T47D (cell line): ENCODE measurements around the gene GLRX.

Source experiments
- DNase-seq, 2 experiments: peaks; one replicate each; pipeline versions ENCODE4 v3.0.0 to v3.0.0-alpha.2; 2011 to 2012; ENCODE audit warnings: low read depth in 1 of 2, low spot score in 1 of 2
- JUND ChIP-seq: IDR thresholded peaks from 2 replicates; pipeline ENCODE4 v1.6.1; 2012; ENCODE audit warnings: low read depth
- in situ Hi-C: cut with HindIII; loops from 2 replicates; pipeline ENCODE4 v1.10.0; 2016; ENCODE audit warnings: low sequenced_read_pairs, low pct_unique_long_range_greater_than_20kb

Gene GLRX

DNA sequence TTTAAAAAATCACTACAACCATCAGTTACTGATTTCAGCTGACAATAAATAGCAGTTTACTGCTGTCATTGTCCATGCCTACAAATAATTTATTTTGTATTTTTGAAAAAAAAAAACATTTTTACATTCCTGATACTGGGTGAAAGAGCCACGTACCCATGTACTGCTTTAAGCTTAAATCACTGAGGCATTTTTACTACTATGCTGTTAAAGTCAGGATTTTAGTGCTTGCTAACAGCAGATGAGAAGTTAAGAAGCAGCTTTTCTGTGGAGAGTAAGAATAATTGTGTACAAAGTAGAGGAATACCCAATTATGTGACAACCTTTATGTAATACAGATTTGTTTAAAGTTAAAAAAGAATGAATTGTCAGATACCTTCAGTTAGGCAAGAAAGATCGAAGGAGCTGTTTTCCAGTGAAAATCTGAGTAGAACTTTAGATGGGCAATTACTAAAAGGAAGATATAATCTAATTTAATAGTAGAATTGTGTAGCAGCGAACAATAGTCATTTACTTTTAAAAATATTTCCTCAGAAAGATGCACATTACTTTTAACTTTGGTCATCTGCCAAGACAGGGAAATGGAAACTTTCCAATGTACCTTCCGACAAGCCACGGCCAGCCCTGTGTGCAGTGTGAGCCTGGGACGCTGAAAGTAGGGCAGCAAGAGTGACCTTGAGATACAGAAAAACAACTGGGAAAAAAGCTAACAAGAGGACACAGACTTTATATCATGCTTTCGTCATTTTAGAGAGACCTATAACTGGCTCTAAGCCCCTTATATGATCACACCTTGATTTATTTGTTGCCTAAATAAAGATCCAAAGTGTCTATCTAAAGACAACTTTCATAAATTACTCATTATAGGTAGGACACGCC, 51.5 kb downstream of the GLRX start:
- in situ Hi-C loops, result no loop called here
- DNase-seq, result no peak
- no peak for TF ChIP-seq JUND

DNA sequence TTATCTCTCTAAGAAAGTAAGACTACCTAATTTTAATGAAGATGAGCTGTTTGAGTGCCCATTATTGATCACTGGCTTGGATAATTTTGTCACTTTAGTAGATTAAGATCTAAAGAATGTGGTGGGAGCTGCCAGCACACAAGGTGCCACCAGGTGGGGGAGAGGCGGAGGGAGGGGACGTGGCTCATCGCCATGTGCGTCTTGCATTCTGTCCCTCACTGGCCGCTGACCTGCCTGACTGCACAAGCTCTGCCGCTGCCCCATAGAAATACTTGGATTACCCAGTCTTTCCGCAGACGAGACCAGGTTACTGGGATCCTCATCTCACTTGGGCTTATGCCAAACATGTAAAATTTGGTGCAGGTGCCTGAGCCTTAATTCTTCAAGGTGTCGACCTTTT, 53.8 kb downstream of the GLRX start:
- no peak for DNase-seq
- in situ Hi-C loops, result no loop called here
- TF ChIP-seq JUND, result no peak

DNA sequence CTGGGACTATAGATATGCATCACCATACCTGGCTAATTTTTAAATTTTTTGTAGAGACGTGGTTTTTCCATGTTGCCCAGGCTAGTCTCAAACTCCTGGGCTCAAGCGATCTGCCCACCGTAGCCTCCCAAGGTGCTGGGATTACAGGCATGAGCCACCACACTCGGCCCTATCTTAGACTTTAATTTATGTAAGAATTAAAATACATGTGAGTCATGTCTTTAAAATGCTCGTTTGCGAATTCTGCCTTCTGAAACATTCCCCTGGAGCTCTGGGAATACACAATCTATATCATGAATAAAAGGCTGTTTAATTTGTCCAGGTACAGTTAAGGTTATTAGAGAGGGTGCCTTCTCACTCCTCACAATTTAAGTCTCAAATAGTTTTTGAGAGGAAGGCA, 58.6 kb downstream of the GLRX start:
- in situ Hi-C loops, result no loop called here
- DNase-seq, result no peak
- no peak for TF ChIP-seq JUND
